Activated CD8-positive, alpha-beta T cell treated with anti-CD3 and anti-CD28 coated beads, Interleukin-2, amount 10 ng/mL, durations not matched to agents 7 days and 5 days (primary cell): ENCODE measurements around the gene FRMD4B. TPM values are rescaled to one million over a fixed set of nuclear protein-coding genes. Genes with fewer than 3 reads are reported as not detected.
A peak's percentile ranks its signal among the peaks of the same experiment; 100 is the strongest.
"Not testable (repeated sequence)": the region's sequence is repeated elsewhere in the genome, so short reads cannot be mapped to it uniquely, and the experiment has no call there.

Source experiments
- ATAC-seq: fragments of 150-1000 bp; cut with Tn5 transposase; one replicate; pipeline ENCODE4 v1.10.0; 2021; ENCODE audit warnings: moderate library complexity
- CTCF ChIA-PET: fragments of 350-600 bp; sonication (Branson Sonifier 250); formaldehyde crosslinking; loops from one replicate; lab custom pipeline; 2021; ENCODE audit warnings: antibody characterized with exemption; lab: Charles Lee
- POLR2A ChIA-PET: fragments of 350-600 bp; sonication (Branson Sonifier 250); formaldehyde crosslinking; loops from one replicate; lab custom pipeline; 2021; ENCODE audit warnings: antibody characterized with exemption; lab: Charles Lee
- DNase-seq: peaks from one replicate; pipeline ENCODE4 v3.0.0-alpha.2; 2020
- H3K27ac Mint-ChIP-seq: one replicate; pipeline ENCODE4 v1.8.0; 2021; ENCODE audit warnings: mild to moderate bottlenecking, mixed read lengths
- H3K27me3 Mint-ChIP-seq: one replicate; pipeline ENCODE4 v1.8.0; 2021; ENCODE audit warnings: low read depth, mixed read lengths
- H3K36me3 Mint-ChIP-seq: one replicate; pipeline ENCODE4 v1.8.0; 2021; ENCODE audit warnings: low read depth, mixed read lengths
- H3K4me1 Mint-ChIP-seq: one replicate; pipeline ENCODE4 v1.8.0; 2021; ENCODE audit warnings: low read depth, mixed read lengths
- H3K4me3 Mint-ChIP-seq: one replicate; pipeline ENCODE4 v1.8.0; 2021; ENCODE audit warnings: mild to moderate bottlenecking, mixed read lengths
- H3K9me3 Mint-ChIP-seq: one replicate; pipeline ENCODE4 v1.8.0; 2022; ENCODE audit warnings: mixed read lengths; ENCODE audit not compliant: insufficient read depth
- total RNA-seq, 2 experiments: library from RNA; stranded (reverse); gene quantifications; one replicate each; pipeline ENCODE4 v1.2.3, GENCODE V29; 2021

The FRMD4B gene
- total RNA-seq, 2 experiments from 2014 or later: 7.7 to 8.2 TPM

- Mint-ChIP-seq H3K27ac (no peak overlapping the region), H3K36me3 (no peaks in the 10 kb centered on the region), H3K4me3 (no peak overlapping the region), H3K27me3 (no peaks in the 10 kb centered on the region), H3K9me3 (no peaks in the 10 kb centered on the region), H3K4me1 (no peaks in the 10 kb centered on the region)
- POLR2A ChIA-PET: interaction anchor here (0.6 kb wide), 1 partner anchor 17 kb away, joined by 4 read pairs; no protein-coding TSS in a partner anchor
- DNase-seq: no peak
- CTCF ChIA-PET: interaction anchor here (2.0 to 5.7 kb wide), 2 partner anchors 12 to 133 kb away, joined by 9 to 28 read pairs; no protein-coding TSS in a partner anchor
- ATAC-seq: no peak
Measured at GRCh38 chr3:69294014-69294766, 91.7 kb downstream of the FRMD4B start.

GRCh38 chr3:69292959-69293574, 92.8 kb downstream of the FRMD4B start:
- no peaks in the 10 kb centered on the region for H3K27me3 Mint-ChIP-seq
- H3K4me3 Mint-ChIP-seq: no peak overlapping the region
- H3K9me3 Mint-ChIP-seq: no peaks in the 10 kb centered on the region
- no peak for DNase-seq
- peaks cover 7% of the 10 kb centered on the region for H3K4me1 Mint-ChIP-seq
- no peak overlapping the region for H3K27ac Mint-ChIP-seq
- ATAC-seq: no peak
- H3K36me3 Mint-ChIP-seq: no peaks in the 10 kb centered on the region
- CTCF ChIA-PET: interaction anchor here (2.0 to 5.7 kb wide), 2 partner anchors 13 to 132 kb away, joined by 9 to 28 read pairs; no protein-coding TSS in a partner anchor
- POLR2A ChIA-PET: no interaction called here

GRCh38 chr3:69292185-69292584, 93.7 kb downstream of the FRMD4B start:
- Mint-ChIP-seq H3K27me3 (no peaks in the 10 kb centered on the region), H3K9me3 (no peaks in the 10 kb centered on the region), H3K36me3 (no peaks in the 10 kb centered on the region), H3K27ac (no peak overlapping the region), H3K4me3 (no peak overlapping the region), H3K4me1 (peaks cover 7% of the 10 kb centered on the region)
- ChIA-PET POLR2A (no interaction called here), CTCF (interaction anchor here (1.7 to 5.7 kb wide), 3 partner anchors 14 to 171 kb away, joined by 4 to 28 read pairs (median 8); no protein-coding TSS in a partner anchor)
- no peak for ATAC-seq
- no peak for DNase-seq

GRCh38 chr3:69290430-69290829, 95.5 kb downstream of the FRMD4B start:
- POLR2A ChIA-PET: no interaction called here
- Mint-ChIP-seq H3K27me3 (no peaks in the 10 kb centered on the region), H3K4me3 (no peak overlapping the region), H3K27ac (no peak overlapping the region), H3K9me3 (no peaks in the 10 kb centered on the region), H3K4me1 (peaks cover 7% of the 10 kb centered on the region), H3K36me3 (no peaks in the 10 kb centered on the region)
- no peak for DNase-seq
- no peak for ATAC-seq
- CTCF ChIA-PET: interaction anchor here (2.5 kb wide), 1 partner anchor 15 kb away, joined by 15 read pairs; no protein-coding TSS in a partner anchor

- H3K9me3 Mint-ChIP-seq: no peaks in the 10 kb centered on the region
- H3K4me3 Mint-ChIP-seq: no peak overlapping the region
- H3K27me3 Mint-ChIP-seq: no peaks in the 10 kb centered on the region
- no peaks in the 10 kb centered on the region for H3K36me3 Mint-ChIP-seq
- no peak overlapping the region for H3K27ac Mint-ChIP-seq
- ChIA-PET CTCF (interaction anchor here (0.9 to 2.5 kb wide), 2 partner anchors 16 to 20 kb away, joined by 3 to 15 read pairs; no protein-coding TSS in a partner anchor), POLR2A (no interaction called here)
- no peak for ATAC-seq
- DNase-seq: no peak
- H3K4me1 Mint-ChIP-seq: peaks cover 7% of the 10 kb centered on the region
Measured at GRCh38 chr3:69290006-69290405, 95.9 kb downstream of the FRMD4B start.

- Mint-ChIP-seq H3K4me1 (peaks cover 7% of the 10 kb centered on the region), H3K36me3 (no peaks in the 10 kb centered on the region), H3K27ac (no peak overlapping the region), H3K4me3 (no peak overlapping the region), H3K27me3 (no peaks in the 10 kb centered on the region), H3K9me3 (no peaks in the 10 kb centered on the region)
- ChIA-PET CTCF (interaction anchor here (1.3 to 2.5 kb wide), 4 partner anchors 12 to 127 kb away, joined by 3 to 15 read pairs (median 6); no protein-coding TSS in a partner anchor), POLR2A (no interaction called here)
- no peak for DNase-seq
- ATAC-seq: no peak
Measured at GRCh38 chr3:69288161-69288895, 97.6 kb downstream of the FRMD4B start.

GRCh38 chr3:69283913-69284611, 101.8 kb downstream of the FRMD4B start:
- no peak overlapping the region for H3K4me3 Mint-ChIP-seq
- CTCF ChIA-PET: interaction anchor here (0.9 kb wide), 1 partner anchor 122 kb away, joined by 4 read pairs; no protein-coding TSS in a partner anchor
- H3K36me3 Mint-ChIP-seq: no peaks in the 10 kb centered on the region
- no peaks in the 10 kb centered on the region for H3K27me3 Mint-ChIP-seq
- no peaks in the 10 kb centered on the region for H3K9me3 Mint-ChIP-seq
- peaks cover 19% of the 10 kb centered on the region for H3K4me1 Mint-ChIP-seq
- H3K27ac Mint-ChIP-seq: no peak overlapping the region
- DNase-seq: no peak
- ATAC-seq: no peak
- POLR2A ChIA-PET: no interaction called here

GRCh38 chr3:69283496-69283895, 102.4 kb downstream of the FRMD4B start:
- H3K4me3 Mint-ChIP-seq: no peak overlapping the region
- H3K27me3 Mint-ChIP-seq: no peaks in the 10 kb centered on the region
- no peak for DNase-seq
- ChIA-PET POLR2A (no interaction called here), CTCF (interaction anchor here (1.3 to 2.5 kb wide), 2 partner anchors 22 to 49 kb away, joined by 3 to 19 read pairs; no protein-coding TSS in a partner anchor)
- H3K4me1 Mint-ChIP-seq: peaks cover 16% of the 10 kb centered on the region
- no peak overlapping the region for H3K27ac Mint-ChIP-seq
- ATAC-seq: no peak
- no peaks in the 10 kb centered on the region for H3K36me3 Mint-ChIP-seq
- H3K9me3 Mint-ChIP-seq: no peaks in the 10 kb centered on the region

GRCh38 chr3:69282181-69282580, 103.7 kb downstream of the FRMD4B start:
- ChIA-PET POLR2A (interaction anchor here (0.7 kb wide), 1 partner anchor 45 kb away, joined by 3 read pairs; no protein-coding TSS in a partner anchor), CTCF (interaction anchor here (0.7 to 2.5 kb wide), 9 partner anchors 13 to 161 kb away, joined by 3 to 19 read pairs (median 3); no protein-coding TSS in a partner anchor)
- DNase-seq: peak; percentile 45
- Mint-ChIP-seq H3K4me1 (peaks cover 12% of the 10 kb centered on the region), H3K9me3 (no peaks in the 10 kb centered on the region), H3K4me3 (no peak overlapping the region), H3K27me3 (no peaks in the 10 kb centered on the region), H3K36me3 (no peaks in the 10 kb centered on the region), H3K27ac (no peak overlapping the region)
- ATAC-seq: peak; percentile 85

- H3K4me3 Mint-ChIP-seq, CTCF ChIA-PET, ATAC-seq, H3K9me3 Mint-ChIP-seq, DNase-seq, POLR2A ChIA-PET, H3K36me3 Mint-ChIP-seq, H3K27ac Mint-ChIP-seq, H3K27me3 Mint-ChIP-seq: not testable (repeated sequence)
- H3K4me1 Mint-ChIP-seq: peaks cover 12% of the 10 kb centered on the region
Measured at GRCh38 chr3:69277403-69277802, 108.5 kb downstream of the FRMD4B start.

- ChIA-PET POLR2A (no interaction called here), CTCF (no interaction called here)
- Mint-ChIP-seq H3K27ac (no peak overlapping the region), H3K9me3 (no peaks in the 10 kb centered on the region), H3K27me3 (no peaks in the 10 kb centered on the region), H3K4me1 (peaks cover 7% of the 10 kb centered on the region), H3K4me3 (no peak overlapping the region), H3K36me3 (no peaks in the 10 kb centered on the region)
- DNase-seq (no peak), ATAC-seq (no peak)
Measured at GRCh38 chr3:69276884-69277283, 109.0 kb downstream of the FRMD4B start.
